GM21390 (cell line): ENCODE results near the gene SLC39A11.
"Not testable (repeated sequence)": the region's sequence is repeated elsewhere in the genome, so short reads cannot be mapped to it uniquely, and the experiment has no call there.

Source experiments
- ATAC-seq: cut with Tn5 transposase; IDR thresholded peaks from one replicate; pipeline ENCODE4 v1.9.1; 2021; ENCODE audit not compliant: unreplicated experiment

Gene SLC39A11

DNA sequence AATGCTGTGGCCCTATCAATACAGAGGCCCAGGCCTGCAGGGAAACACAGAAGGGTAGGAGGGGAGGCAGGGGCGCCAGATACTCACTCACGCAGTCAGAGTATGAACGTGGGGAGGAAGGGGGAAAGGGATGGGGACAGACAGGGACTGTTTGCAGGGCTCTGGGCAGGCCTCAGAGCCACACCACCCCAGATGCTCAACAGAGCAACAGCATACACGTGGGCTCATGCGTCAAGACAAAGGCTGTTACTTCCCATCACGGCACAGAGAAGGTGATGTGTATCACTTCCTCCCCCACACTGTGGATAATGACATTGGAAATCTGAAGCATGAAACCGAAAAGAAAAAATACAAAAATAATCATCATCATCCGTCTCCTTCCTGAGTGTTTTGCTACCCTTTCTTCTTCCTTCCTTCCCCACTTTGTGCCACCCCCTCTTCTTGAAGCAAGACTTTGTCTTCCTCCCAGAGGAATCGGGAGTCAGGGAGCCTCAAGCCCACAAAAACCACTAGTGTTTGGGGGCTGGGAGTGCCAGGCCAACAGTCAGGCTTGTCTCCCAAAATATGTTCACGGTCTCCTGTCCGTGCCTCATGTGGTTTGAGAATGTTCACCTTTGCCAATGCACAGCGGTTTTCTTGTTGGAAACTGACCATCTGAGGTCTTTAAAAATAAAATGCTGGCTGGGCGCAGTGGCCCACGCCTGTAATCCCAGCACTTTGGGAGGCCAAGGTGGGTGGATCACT lies 20.1 kb downstream of the SLC39A11 start:
- no peak for ATAC-seq

DNA sequence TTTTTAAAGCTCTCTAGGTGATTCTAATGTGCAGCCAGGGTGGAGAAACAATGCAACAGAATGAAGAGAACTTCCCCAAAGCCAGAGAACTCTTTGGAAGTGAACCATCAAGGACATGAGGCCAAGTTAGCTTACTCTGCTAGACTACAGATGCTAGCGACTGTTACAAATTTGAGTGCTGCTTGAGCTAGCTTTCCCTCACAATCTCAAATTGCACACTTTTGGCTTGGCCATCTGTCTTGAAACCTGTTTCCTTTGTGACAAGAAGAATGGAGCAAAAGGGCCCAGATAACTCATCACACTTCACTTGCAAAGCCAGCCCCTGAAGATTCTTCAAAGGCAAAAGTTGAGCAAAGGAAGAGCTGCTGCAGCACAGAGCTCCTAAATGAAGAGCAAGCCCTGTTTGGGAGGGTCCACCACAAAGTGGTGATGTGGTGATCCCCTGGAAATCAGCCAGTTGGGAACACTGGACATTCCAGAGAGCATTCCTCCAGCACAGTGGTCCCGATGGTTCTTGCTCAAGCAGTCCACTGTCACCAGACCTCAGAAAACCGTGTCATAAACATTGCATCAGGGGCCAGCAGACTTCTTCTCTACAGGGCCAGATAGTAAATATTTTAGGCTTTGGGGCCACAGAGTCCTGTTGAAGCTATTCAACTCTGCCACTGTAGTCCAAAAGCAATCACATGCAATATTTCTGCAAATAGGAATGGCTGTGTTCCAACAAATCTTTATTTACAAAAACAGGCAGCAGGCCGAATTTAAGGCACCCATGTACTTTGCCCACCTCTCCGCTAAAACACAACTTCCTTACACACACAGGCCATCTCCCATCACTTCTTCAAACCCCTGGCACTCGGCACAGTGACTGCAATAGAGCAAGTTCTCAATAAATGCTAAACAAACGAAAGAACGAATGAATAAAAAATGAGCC lies 21.2 kb downstream of the SLC39A11 start:
- ATAC-seq: no peak

DNA sequence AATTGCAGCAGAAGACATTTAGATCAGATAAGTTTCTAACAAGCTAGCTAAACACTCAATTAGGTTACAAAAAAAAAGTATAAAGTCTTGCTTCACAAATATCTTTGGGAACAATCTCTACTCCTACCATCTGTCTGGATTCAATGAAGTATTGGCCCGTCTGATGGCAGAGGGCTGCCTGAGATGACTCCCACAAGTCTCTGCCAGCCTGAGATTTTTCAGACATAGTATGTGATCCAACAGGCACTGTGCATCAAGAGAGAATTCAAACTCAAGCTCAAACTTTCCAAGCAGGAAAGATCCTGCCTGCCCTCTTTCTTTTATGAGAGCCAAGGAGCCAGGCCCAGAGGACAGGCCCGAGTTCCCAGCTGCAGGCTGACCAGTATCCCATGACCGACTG lies 22.6 kb downstream of the SLC39A11 start:
- no peak for ATAC-seq

DNA sequence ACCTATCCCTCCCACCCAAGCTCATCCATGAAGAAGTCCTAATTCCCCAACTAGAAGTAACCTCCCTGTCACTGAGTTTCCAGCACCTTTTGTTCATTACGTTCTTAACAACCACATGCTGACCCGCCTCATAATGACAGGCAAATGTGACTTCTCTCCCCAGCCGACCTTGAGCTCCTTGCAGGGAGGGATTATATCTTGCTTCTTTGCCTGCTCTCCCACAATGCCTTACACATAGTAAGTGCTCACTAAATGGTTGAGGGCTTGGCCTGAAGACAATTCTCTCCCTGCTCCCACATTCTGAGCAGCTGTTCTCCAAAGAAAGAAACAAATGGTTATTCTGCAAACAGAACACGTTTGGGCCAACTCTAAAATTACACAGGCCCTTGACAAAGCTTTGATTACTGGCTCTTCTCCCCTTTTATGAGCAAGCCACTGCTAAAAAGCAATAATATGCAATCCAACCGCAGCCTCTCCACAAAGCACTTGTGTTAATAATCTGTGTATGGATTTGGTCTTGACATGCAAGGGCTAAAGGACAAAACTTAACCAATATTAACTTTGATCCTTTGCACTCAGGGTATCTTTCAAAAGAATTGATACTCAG lies 23.2 kb downstream of the SLC39A11 start:
- ATAC-seq: no peak

GRCh38 chr17:73068322-73069153 lies 23.9 kb downstream of the SLC39A11 start:
- no peak for ATAC-seq

- ATAC-seq: not testable (repeated sequence)
These were observed 24.8 kb downstream of the SLC39A11 start for GRCh38 chr17:73067699-73068098.

GRCh38 chr17:73067075-73067474 lies 25.4 kb downstream of the SLC39A11 start:
- ATAC-seq: no peak

DNA sequence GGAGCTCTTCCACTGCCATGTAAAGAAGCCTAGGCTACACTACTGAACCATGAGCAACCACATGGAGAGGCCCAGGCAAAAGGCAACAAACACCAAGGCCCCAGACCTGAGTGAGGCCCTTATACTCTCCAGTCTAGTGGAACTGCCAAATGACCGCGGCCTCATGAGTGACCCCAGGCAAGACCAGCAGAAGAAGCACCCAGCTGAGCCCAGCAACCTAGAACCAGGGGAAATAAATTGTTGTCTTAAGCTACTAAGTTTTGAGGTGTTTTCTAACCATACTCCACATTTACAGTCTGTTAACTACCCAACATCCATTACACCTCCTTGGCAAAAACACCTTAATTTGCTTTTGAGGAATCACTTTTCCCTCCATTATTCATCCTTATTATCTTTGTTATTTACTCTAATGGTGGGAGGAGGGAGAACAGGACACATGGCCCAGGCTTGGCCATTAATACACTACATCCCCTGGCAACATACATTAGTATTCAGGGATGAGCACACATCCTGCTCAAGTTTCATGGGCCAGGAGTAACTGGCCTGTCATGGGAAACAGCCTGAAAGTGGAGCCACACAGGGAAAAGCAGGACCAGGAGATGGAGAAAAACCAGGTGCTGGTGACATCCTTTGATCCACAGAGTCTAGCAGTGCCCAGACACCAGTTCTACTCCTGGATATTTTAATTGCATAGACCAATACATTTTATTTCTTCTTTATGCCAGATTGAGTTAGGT lies 26.2 kb downstream of the SLC39A11 start:
- ATAC-seq: no peak

GRCh38 chr17:73065376-73065775 lies 27.1 kb downstream of the SLC39A11 start:
- ATAC-seq: no peak

GRCh38 chr17:73064084-73064938 lies 28.2 kb downstream of the SLC39A11 start:
- no peak for ATAC-seq

DNA sequence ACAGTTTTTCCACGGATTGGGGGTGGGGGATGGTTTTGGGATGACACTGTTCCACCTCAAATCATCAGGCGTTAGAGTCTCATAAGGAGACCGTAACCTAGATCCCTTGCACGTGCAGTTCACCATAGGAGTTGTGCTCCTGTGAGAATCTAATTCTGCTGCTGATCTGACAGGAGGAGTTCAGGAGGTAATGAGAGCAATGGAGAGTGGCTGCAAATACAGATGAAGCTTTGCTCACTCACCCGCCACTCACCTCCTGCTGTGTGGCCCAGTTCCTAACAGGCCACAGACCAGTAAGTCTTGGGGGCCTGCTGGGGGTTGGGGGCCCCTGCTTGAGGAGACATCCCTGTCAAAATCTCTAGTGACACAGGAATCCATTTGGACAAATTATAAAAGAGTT lies 29.8 kb downstream of the SLC39A11 start:
- ATAC-seq: no peak

DNA sequence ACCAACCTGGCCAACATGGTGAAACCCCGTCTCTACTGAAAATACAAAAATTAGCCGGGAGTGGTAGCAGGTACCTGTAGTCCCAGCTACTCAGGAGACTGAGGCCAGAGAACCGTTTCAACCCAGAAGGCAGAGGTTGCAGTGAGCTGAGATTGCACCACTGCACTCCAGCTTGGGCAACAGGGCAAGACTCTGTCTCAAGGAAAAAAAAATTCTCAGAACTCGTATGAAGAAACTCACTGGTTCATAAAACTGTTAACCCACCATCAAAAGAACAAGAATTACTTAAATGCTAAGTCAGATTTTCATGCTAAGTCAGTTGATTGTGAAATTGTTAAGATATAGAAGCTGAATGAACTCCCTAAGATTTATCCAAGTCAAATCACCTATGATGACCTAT lies 31.3 kb downstream of the SLC39A11 start:
- no peak for ATAC-seq

DNA sequence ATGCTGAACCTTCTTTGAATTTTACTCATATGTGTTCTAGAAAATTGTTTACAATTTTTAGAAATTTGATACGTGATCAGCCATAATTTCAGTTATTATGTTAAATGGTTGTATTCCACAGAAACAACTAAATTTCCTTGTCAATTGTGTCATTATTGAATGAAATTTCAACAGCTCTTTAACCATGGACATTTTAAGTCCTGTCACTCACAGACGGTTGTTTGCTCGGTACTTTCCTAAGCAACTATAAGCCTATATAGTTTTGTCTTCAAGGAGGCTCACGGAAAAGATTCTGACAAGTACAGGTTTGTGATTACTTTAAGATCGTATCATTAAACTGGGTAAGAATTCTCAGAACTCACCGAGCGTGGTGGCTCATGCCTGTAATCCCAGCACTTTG lies 31.8 kb downstream of the SLC39A11 start:
- ATAC-seq: no peak

DNA sequence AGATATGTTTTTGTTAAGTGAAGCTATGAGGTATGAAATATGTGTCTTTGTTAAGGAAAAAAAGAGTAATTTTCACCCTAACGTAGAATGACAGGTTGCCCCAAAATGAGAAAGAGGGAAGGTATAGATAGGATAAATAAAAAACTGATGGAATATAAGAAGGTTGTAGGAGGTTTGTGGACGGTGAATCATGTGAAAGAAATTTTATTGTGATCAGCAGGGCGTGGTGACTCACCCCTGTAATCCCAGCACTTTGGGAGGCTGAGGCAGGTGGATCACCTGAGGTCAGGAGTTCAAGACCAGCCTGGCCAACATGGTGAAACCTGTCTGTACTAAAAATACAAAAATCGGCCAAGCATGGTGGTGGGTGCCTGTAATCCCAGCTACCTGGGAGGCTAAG lies 32.8 kb downstream of the SLC39A11 start:
- ATAC-seq: not testable (repeated sequence)

DNA sequence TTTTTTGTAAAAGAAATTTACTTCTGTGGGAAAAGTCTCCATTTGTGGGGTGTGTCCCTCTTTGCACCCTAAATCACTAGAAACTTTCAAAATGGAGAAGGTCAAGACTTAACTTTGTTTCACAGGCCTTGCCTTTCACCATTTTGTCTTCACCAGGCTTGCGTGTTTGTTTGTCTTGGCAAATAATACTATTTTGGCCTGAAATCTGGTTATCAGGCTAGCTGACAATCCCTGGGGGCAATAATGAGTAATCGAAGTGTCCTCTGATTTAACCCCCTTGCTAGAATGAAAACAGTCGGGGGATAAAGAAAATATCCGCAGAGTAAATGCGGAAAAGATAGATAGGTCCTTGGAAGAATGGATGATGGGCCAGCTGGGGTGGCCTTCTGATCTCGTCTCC lies 34.5 kb downstream of the SLC39A11 start:
- ATAC-seq: no peak

DNA sequence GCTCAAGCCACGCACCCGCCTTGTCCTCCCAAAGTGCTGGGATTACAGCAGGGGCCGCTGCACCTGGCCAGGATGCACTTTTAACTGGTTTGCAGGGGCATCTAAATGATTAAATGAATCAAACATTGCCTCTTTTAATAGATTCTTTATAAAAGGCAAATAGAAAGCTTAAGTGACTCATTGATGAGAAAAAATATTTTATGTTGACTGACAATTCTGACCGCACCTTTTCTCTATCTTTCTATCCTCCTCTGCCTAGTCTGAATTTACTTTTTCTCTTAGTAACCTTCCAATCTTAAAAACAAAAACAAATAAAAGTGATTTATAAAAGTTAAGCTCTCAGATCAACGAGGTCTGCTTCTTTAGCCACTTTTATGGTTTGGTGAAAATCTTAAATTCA lies 35.3 kb downstream of the SLC39A11 start:
- no peak for ATAC-seq

DNA sequence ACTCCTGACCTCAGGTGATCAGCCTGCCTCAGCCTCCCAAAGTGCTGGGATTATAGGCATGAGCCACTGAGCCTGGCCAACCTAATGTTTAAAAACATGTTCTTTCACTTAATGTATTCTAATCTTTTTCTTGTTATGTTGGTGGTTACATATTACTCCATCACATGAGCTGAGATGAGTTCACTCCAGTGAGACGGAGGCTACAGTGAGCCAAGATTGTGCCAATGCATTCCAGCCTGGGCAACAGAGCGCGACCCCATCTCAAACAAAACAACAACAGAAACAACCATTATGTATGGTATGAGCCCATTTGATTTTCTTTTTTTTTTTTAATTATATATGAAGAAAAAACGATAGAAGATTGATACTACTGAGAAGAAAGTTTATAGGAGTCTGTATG lies 39.6 kb downstream of the SLC39A11 start:
- no peak for ATAC-seq

GRCh38 chr17:73050797-73051196 lies 41.7 kb downstream of the SLC39A11 start:
- ATAC-seq: no peak

- ATAC-seq: no peak
These were observed 44.3 kb downstream of the SLC39A11 start for GRCh38 chr17:73048170-73048569.
